NCI-H69 (cell line): ENCODE measurements around the gene ANXA6.

Source experiments
- DNase-seq: peaks from one replicate; lab custom pipeline; 2025; lab: John Stamatoyannopoulos, UW

ANXA6 gene

GRCh38 chr5:151128817-151129216 is 28.8 kb downstream of the ANXA6 start:
- DNase-seq, result no peak

- DNase-seq, result no peak
Observed at GRCh38 chr5:151127926-151128325, 29.7 kb downstream of the ANXA6 start.

- peak; percentile 47 for DNase-seq
Observed at GRCh38 chr5:151126199-151126645, 31.4 kb downstream of the ANXA6 start.

GRCh38 chr5:151125421-151125820 is 32.2 kb downstream of the ANXA6 start:
- DNase-seq, result no peak

GRCh38 chr5:151123897-151124751 is 33.5 kb downstream of the ANXA6 start:
- DNase-seq, result peak; percentile 13

- DNase-seq, result no peak
Observed at GRCh38 chr5:151122828-151123227, 34.8 kb downstream of the ANXA6 start.

- no peak for DNase-seq
Observed at GRCh38 chr5:151121665-151122064, 35.9 kb downstream of the ANXA6 start.

GRCh38 chr5:151121095-151121494 is 36.5 kb downstream of the ANXA6 start:
- no peak for DNase-seq

GRCh38 chr5:151118913-151119575 is 38.5 kb downstream of the ANXA6 start:
- no peak for DNase-seq

- DNase-seq, result peak; percentile 51
Observed at GRCh38 chr5:151115272-151115905, 42.2 kb downstream of the ANXA6 start.

GRCh38 chr5:151113651-151114050 is 43.9 kb downstream of the ANXA6 start:
- no peak for DNase-seq

- DNase-seq, result no peak
Observed at GRCh38 chr5:151110992-151111391, 46.6 kb downstream of the ANXA6 start.

- no peak for DNase-seq
Observed at GRCh38 chr5:151110122-151110681, 47.4 kb downstream of the ANXA6 start.

- DNase-seq, result no peak
Observed at GRCh38 chr5:151108566-151108965, 49.0 kb downstream of the ANXA6 start.

- no peak for DNase-seq
Observed at GRCh38 chr5:151107738-151108520, 49.6 kb downstream of the ANXA6 start.

GRCh38 chr5:151107084-151107483 is 50.5 kb downstream of the ANXA6 start:
- no peak for DNase-seq

- no peak for DNase-seq
Observed at GRCh38 chr5:151106509-151106908, 51.1 kb downstream of the ANXA6 start.

GRCh38 chr5:151106043-151106442 is 51.5 kb downstream of the ANXA6 start:
- no peak for DNase-seq

GRCh38 chr5:151105561-151105960 is 52.0 kb downstream of the ANXA6 start:
- DNase-seq, result no peak

- DNase-seq, result no peak
Observed at GRCh38 chr5:151104795-151105194, 52.8 kb downstream of the ANXA6 start.

GRCh38 chr5:151101746-151102145 is 55.8 kb downstream of the ANXA6 start:
- no peak for DNase-seq

- no peak for DNase-seq
Observed at GRCh38 chr5:151101151-151101550, 56.4 kb downstream of the ANXA6 start.
